Measurements from ENCODE around the gene RBX1. TPM values are rescaled to one million over a fixed set of nuclear protein-coding genes. Genes with fewer than 3 reads are reported as not detected.

RBX1 gene
- total RNA-seq, 1 donor from 2014 or later, result 66.6 TPM

GRCh38 chr22:41021613-41022454, 70.7 kb downstream of the RBX1 start:
- DNase-seq (ENCODE audit: low read depth), result peak; percentile 69

DNA sequence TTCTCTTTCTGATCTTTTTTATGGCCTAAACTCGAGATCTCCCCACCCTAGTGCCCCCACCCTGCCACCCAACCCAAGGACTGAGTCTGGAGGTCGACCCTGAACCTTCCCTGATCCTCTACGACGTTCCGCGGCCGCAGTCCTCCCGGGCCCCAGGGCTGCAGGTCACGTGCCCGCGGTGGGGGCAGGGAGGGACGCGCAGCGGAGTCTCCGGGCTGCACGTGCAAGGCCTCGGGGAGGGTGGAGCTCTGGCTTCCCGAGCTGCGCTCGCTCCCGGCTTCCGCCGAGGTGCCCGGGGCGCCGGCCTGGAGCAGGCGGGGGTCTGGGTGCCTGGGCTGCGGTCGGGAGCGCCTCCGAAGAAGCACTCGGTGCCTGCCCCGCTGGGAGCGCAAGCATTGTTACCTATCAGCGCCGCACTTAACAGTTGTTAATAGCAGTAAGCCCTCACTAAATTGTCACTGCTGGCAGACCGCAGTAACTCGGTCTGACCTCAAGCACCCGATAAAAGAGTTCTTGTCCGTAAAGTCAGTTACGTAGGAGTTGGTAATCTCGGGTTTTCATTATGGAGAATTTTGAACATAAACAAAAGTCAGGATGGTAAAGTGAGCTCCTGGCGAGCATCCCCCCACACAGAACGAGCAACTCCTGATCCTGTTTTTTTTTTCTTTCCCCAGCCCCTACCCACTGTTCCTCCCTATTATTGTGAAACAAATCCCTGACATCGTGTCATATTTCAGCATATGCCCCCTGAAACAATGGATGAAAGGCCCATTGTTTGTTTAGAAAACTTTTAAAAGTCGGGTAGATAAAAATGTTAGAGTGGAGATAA, 71.5 kb downstream of the RBX1 start:
- DNase-seq (ENCODE audit: low read depth), result peak; percentile 84

Other genes with a start within 250 kb of the RBX1 start
- gene SLC25A17, start 132.0 kb upstream of the RBX1 start, total RNA-seq, result 18.0 and 26.2 TPM in 2 replicates
- 219 and 222 TPM in 2 replicates for gene ST13, start 94.7 kb upstream of the RBX1 start, total RNA-seq
- gene XPNPEP3, start 94.2 kb upstream of the RBX1 start, total RNA-seq, result 9.1 and 12.6 TPM in 2 replicates
- gene DNAJB7, start 89.3 kb upstream of the RBX1 start, total RNA-seq, result not detected in 2 replicates
- gene EP300, start 141.2 kb downstream of the RBX1 start, total RNA-seq, result 30.4 and 41.1 TPM in 2 replicates

Data from myocyte (in vitro differentiated cells).